Activated CD8-positive, alpha-beta memory T cell treated with anti-CD3 and anti-CD28 coated beads for 48 hours (primary cell): Measurements from ENCODE around the gene P3H2.

Experiments
- DNase-seq, 3 experiments: peaks; one replicate each; pipeline ENCODE4 v3.0.0-alpha.2; 2020; ENCODE audit warnings: low read depth in 2 of 3, low spot score in 2 of 3

Gene P3H2

GRCh38 chr3:190017521-190018288 is 103.0 kb downstream of the P3H2 start:
- no peak for DNase-seq

DNA sequence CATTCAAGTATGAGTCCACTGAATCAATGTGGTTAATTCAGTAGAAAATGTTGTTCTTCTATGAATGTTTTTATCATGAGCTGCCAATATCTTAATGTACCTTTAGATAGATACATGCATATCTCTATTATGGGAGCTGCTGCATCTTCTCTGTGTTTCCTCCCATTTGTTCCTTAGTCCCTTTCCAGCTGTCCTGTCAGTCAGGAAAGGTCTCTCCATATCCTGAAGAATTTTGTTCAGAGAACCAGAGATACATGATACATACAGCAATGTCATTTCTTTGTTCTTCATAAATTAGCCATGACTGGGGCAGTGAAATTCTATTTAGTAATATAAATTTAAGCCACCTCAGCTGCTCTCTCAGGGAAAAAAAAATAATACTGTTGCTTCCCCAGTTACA is 103.7 kb downstream of the P3H2 start:
- no peak for DNase-seq

DNA sequence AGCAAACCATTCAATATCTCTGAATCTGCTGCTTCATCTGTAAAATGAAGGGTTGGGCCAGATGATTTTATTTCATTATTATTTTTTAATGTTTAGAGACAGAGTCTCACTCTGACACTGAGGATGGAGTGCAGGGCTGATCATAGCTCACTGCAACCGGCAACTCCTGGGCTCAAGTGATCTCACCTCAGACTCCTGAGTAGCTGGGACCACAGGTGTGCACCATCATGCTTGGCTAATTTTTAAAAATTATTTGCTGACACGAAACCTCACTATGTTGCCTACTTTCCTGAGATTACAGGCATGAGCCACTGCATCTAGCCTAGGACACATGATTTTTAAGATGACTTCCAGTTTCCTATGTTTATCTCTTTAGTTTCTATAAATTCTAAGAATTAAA is 105.8 kb downstream of the P3H2 start:
- DNase-seq, result no peak

- no peak for DNase-seq
Measured at GRCh38 chr3:190013943-190014924, 106.5 kb downstream of the P3H2 start.

GRCh38 chr3:190012784-190013183 is 107.9 kb downstream of the P3H2 start:
- DNase-seq, result no peak

GRCh38 chr3:190012314-190012782 is 108.3 kb downstream of the P3H2 start:
- DNase-seq, result no peak

DNA sequence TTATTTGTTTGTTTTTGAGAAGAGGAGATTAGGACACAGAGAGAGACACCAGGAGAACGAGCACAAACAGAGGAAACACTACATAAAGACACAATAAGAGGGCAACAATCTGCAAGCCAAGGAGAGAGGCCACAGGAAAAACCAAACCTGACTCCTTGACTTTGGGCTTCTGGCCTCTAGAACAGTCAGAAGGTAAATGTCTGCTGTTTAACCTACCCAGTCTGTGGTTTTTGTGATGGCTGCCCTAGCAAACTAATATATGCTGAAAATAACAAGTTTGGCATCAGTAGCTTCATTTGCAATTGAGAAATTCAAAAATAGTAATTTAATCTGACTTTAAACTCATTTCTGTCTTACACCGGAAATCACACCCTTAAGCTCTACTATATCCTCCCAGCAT is 110.2 kb downstream of the P3H2 start:
- DNase-seq, result no peak

- no peak for DNase-seq
Measured at GRCh38 chr3:190009614-190010013, 111.1 kb downstream of the P3H2 start.

GRCh38 chr3:190008432-190008831 is 112.3 kb downstream of the P3H2 start:
- DNase-seq, result no peak

- no peak for DNase-seq
Measured at GRCh38 chr3:190005343-190006113, 115.2 kb downstream of the P3H2 start.

GRCh38 chr3:190004656-190005055 is 116.0 kb downstream of the P3H2 start:
- no peak for DNase-seq

- no peak for DNase-seq
Measured at GRCh38 chr3:190003681-190004123, 117.0 kb downstream of the P3H2 start.

GRCh38 chr3:190003068-190003467 is 117.6 kb downstream of the P3H2 start:
- DNase-seq, result no peak

GRCh38 chr3:190001426-190001825 is 119.3 kb downstream of the P3H2 start:
- DNase-seq, result no peak

DNA sequence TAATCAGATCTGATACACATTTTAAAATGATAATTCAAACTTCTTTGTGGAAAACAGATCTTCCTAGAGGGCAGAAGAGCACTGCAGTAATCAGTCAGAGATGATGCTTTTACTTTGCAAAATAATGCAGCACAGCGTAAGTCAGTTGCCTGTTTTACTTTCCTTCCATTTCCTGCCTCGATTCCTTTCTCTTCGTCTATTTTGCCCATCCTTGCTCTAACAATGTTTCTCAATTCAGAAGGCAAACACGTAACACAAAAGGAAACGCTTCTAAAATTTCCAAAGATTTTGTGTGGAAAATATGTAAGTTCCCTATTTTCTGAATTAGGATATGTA is 119.9 kb downstream of the P3H2 start:
- DNase-seq, result no peak

- DNase-seq, result no peak
Measured at GRCh38 chr3:190000187-190000860, 120.4 kb downstream of the P3H2 start.

DNA sequence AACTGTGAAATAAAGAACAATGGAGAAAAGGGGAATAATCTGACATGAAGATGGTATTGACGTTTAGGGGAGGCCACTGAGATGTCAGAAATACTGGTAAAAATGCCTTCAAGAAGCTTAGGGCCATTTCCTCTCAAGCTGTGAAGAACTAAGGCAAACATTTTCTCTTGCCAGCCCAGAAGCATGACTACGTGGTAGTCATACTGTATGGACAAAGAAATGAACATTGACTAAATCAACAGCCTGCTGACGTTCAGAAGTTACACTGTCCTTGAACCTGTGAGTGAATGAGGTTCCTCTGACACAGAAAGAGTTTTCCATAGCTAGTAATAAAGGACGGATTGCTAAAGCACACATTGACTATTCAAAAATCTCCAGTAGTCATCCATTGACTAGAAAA is 121.0 kb downstream of the P3H2 start:
- DNase-seq, result no peak

DNA sequence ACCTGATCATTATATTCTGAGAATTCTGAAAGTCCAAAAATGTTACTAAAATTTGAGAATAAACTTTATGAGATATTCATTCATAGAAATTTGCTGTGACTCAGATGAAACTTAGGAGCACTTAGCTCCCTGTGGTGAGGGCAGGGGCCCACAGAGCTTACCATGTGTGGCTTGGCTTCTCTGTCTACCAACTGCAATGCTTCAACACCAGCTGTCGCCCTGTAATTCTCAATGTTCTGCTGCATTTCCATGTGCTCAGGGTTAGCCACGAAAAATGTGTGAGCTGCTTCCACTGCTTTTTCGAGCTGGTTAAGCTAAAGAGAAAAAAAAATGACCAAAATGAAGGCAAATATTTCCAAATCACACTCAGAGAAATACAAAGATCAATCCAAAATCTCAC is 125.6 kb downstream of the P3H2 start:
- no peak for DNase-seq

DNA sequence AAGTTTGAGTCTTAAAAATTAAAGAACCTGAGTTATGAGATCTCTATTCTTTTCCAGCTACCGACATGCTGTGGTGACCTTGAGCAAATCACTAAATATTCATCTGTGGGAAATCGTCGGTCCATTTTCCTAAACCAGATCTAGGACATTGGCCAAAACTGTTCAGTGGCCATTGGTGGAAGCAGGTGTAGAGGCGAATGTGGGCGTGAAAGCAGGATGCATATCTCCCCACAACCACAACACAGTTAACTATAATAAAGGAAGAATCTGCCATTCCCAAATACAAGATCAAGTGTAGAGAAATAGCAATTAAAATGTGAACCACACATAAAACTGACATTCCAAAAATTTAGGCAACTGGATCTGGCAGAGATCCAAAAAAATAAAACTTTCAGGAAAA is 129.9 kb downstream of the P3H2 start:
- DNase-seq, result no peak

- no peak for DNase-seq
Measured at GRCh38 chr3:189988854-189989253, 131.8 kb downstream of the P3H2 start.

GRCh38 chr3:189988322-189988721 is 132.4 kb downstream of the P3H2 start:
- no peak for DNase-seq
